WI38 (cell line): ENCODE results near the gene STARD13.
A peak's percentile ranks its signal among the peaks of the same experiment; 100 is the strongest.

Experiments used
- H3K4me3 ChIP-seq: 2 replicates; pipeline ENCODE4 v1.5.1; 2011; ENCODE audit warnings: low read depth, mild to moderate bottlenecking, control low read depth, low read length
- TF ChIP-seq, protein P1 (sequence below): IDR thresholded peaks from 2 replicates; pipeline ENCODE4 v1.5.1; 2012; ENCODE audit warnings: low read depth, mild to moderate bottlenecking, control low read depth, low read length

Gene STARD13

DNA sequence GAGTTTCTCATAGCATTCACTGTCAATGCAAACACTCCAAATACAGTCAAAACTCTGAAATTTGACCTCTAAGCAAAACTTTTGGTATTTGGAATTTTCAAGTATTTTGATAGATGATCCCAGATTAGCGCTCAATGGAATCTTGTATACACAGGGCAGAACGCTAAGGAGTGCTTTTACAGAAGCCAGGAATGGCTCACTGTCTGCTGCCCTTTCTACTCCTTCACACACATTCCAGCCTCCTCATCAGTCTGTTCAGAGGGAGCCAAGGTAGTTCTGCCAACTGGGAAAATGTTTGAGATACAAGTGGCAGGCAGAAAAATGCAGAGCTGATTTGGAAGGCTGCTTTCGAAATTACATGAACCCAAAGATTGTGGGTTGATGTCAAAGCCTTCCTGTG is 4.4 kb upstream of the STARD13 start:
- H3K4me3 ChIP-seq = no peak overlapping the region
- TF ChIP-seq, protein P1, sequence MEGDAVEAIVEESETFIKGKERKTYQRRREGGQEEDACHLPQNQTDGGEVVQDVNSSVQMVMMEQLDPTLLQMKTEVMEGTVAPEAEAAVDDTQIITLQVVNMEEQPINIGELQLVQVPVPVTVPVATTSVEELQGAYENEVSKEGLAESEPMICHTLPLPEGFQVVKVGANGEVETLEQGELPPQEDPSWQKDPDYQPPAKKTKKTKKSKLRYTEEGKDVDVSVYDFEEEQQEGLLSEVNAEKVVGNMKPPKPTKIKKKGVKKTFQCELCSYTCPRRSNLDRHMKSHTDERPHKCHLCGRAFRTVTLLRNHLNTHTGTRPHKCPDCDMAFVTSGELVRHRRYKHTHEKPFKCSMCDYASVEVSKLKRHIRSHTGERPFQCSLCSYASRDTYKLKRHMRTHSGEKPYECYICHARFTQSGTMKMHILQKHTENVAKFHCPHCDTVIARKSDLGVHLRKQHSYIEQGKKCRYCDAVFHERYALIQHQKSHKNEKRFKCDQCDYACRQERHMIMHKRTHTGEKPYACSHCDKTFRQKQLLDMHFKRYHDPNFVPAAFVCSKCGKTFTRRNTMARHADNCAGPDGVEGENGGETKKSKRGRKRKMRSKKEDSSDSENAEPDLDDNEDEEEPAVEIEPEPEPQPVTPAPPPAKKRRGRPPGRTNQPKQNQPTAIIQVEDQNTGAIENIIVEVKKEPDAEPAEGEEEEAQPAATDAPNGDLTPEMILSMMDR = no peak

DNA sequence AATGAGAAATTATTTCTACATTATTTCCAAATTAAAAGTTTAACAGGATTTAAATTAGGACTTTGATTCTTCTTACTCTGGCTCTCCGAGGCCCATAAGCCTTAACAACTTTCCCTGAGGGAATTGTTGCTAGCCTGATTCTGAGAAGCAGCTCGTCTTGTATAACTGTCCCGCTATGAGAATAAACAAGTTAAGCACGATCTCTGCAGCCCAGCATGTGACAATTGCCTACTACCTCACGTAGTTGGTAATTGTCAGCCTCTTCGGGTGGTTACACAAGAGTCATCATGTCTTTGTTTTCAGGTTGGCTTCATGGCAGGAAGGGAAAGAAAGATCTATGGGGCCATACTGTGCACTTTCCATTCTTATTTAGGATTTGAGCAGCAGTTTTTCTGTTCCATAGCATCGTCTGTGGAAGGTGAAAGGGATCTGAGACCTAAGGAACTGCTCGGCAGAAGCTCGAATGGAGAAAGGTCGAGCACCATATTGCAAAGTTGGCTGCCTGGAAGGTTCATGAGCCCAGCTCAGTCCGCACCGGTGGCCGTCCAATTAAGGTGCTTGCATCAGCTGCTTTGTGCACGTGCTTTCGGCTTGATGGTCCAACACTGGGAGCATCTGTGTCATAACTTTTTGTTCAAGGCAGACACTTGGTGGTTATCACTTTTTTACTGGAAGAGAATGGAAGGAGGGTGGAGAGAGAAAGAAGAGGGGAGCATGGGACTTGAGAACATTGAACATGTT is 1.8 kb upstream of the STARD13 start:
- TF ChIP-seq, protein P1 = no peak
- H3K4me3 ChIP-seq = no peak overlapping the region

DNA sequence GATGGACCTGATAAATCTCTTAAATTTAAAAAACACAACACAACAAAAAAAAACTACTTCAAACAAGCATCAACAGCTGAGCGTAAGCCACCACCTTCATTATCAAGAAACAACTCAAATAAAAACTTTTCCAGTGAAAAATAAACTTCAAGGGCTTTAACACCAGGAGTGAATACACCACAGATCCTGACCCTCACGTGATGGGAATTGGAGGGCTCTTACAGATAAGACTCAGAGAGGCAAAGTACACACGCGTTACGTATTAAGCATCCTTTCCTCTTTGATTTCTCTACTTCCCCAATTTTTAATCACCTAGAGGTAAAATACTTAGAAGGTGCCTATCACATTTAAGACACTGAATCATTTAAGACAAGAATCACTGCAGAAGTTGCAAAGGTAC is 573 bp upstream of the STARD13 start:
- H3K4me3 ChIP-seq = peak overlapping the region; percentile 48
- TF ChIP-seq, protein P1 = no peak

DNA sequence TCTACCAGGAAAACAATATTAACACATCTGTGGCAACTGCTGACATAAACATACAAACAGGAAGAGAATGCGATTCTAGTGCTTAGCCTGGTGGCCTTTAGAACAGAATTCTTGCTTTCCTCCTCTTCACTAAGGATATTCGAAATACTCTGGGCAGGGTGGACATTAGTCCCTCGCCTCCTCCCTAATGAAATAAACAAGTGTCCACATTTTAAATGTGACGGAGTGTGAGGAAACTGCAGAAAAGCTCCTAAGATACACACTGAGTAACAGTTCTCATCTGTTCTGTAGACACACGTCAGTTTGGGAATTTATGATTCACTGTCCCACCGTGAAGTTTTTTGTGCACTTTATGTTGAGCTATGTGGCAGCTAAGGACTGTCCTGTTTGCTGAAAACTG is 639 bp downstream of the STARD13 start:
- TF ChIP-seq, protein P1 = no peak
- peak overlapping the region; percentile 98 for H3K4me3 ChIP-seq

DNA sequence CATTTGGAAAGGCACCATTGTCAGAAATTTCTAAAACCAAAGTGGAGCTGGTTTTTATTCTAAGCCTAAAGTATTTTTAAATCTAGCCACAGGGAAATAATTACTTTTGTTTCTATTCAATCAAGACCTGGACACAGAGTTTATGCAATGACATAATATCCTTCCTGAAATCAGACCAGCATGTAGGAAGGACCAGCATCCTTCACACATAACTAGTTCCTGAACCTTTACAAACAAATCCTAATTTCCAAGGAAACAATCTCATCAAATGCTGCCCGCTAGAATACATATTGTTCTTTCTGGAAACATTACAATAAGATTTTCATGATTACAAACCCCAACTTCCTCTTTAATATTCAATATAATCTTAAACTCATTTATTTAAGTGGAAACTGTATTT is 1.5 kb downstream of the STARD13 start:
- H3K4me3 ChIP-seq = peak overlapping the region; percentile 98
- TF ChIP-seq, protein P1 = no peak

DNA sequence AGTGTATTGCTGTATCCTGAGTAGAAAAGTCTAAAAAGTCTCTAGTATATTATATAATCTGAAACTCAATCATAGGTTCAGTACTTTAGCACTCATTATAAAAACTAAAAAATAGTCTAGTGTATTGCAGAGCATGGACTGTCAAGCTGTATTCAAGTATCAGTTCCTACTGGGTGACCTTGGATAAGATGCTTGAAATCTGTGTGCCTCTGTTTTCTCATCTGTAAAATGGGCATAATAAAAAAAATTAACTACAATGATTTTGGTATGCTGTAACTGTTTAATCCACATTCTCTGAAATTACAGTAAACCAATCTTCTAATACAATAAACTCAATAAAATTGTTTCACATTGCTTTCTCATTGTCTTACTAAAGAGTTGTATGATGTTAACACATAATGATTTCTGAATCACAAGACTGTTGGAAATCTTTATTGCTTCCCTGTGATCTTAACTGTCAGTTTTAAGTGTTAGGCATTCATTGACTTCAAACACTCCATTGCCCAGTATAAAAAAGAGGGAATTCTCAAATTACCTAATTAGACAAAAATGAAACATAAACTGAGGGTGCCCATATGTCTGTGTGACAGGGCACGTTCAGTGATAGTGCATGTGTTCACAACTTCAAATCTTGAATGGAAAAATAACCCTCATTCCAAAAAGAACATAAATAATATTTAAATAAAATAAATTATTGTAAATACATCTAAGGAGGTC is 2.2 kb downstream of the STARD13 start:
- H3K4me3 ChIP-seq = peak overlapping the region; percentile 98
- TF ChIP-seq, protein P1 = no peak

DNA sequence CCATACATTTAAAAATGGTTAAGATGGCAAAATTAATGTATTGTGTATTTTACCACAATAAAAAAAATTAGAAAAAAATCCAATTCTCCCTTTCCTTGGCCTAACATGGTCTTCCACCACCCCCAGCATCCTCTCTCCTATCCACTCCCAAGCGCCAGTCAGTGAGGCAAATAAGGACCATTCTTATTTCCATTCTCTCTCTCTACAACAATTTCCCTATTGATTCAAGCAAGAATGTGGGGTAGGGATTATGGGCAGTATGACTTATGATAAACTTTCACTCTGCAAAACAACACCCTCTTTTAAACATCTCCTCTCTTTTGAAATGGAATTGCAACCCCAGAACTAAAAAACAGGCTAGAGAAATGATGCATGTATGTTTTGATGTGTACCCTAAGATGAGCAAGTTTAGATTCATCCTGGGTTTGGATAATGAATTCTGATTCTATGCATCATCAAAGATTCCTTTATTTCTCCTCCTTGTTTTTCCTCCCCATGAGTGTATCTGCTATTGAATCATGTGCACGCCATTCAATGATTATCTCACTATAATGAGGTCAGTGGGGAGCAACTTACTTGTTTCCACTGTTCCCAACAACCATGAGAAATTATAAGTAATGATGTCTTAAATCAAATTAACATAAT is 3.5 kb downstream of the STARD13 start:
- TF ChIP-seq, protein P1 = no peak
- H3K4me3 ChIP-seq = peak overlapping the region; percentile 98
